Vagina (tissue), 2 donors: ENCODE data around the gene NID2.

ENCODE experiments used
- POLR2A ChIP-seq, 2 donors: fragments of 450-650 bp; IDR thresholded peaks; one replicate each; pipeline ENCODE4 v1.6.1; 2017; ENCODE audit warnings: antibody characterized with exemption in 2 of 2, mild to moderate bottlenecking in 2 of 2, moderate library complexity in 2 of 2
- TF ChIP-seq, protein P1 (sequence below), 3 experiments: fragments of 450-650 bp in 2 of 3; fragments of 200-600 bp in 1 of 3; sonication (generic) in 1 of 3; IDR thresholded peaks; one replicate each; pipeline ENCODE4 v1.5.1; 2017 to 2019; ENCODE audit warnings: antibody characterized with exemption in 3 of 3, mild to moderate bottlenecking in 2 of 3, moderate library complexity in 2 of 3

DNA sequence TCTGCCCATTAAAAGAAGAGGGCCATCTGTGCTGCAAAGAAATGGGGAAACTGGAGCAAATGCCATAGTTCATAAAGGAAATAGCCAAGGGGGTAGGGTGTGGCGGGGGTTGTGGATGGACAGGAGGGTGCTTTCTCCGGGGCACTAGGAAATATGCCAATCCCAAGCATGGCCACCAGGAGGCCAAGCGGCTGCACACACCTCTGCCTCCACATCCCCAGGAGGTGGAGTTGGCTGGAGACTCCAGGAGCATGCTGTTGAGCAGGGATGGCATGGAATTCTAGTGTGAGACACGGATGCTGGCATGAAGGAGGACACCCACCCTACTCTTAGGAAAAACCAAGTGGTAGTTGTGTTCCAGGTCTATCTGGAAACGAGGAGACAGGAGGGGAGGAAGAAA lies 25.2 kb downstream of the NID2 start:
- no peak for TF ChIP-seq POLR2A (IDR thresholded peaks at IDR 0.05)
- TF ChIP-seq, protein P1, sequence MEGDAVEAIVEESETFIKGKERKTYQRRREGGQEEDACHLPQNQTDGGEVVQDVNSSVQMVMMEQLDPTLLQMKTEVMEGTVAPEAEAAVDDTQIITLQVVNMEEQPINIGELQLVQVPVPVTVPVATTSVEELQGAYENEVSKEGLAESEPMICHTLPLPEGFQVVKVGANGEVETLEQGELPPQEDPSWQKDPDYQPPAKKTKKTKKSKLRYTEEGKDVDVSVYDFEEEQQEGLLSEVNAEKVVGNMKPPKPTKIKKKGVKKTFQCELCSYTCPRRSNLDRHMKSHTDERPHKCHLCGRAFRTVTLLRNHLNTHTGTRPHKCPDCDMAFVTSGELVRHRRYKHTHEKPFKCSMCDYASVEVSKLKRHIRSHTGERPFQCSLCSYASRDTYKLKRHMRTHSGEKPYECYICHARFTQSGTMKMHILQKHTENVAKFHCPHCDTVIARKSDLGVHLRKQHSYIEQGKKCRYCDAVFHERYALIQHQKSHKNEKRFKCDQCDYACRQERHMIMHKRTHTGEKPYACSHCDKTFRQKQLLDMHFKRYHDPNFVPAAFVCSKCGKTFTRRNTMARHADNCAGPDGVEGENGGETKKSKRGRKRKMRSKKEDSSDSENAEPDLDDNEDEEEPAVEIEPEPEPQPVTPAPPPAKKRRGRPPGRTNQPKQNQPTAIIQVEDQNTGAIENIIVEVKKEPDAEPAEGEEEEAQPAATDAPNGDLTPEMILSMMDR (IDR thresholded peaks at IDR 0.05) = peak in 1 of 3 experiments; percentile 17
